Measurements from ENCODE around the gene HKDC1. TPM values are rescaled to one million over a fixed set of nuclear protein-coding genes. Genes with fewer than 3 reads are reported as not detected.

HKDC1 gene
- total and polyA plus RNA-seq, 8 donors: 0.10 to 5.8 (median 0.29) TPM; not detected in 1

DNA sequence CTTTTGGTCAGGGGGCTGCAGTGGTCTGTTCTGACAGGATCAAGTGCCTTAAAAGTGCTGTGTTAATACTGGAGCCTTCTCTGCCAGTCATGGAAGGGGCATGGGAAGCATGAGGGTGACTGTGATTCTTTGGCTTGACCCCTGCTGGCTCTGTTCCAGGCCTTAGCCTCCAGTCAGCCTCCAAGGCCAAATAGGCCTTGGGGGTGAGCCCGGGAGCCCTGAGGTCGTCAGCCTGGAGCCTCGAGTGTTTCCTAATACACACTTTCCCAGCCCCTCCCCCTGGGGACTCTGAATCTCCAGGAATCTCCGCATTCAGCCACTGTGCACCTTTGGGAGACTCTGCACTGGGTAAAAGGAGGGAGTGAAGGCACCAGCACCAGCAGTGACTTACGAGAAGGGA lies 10.0 kb downstream of the HKDC1 start:
- H3K9me3 ChIP-seq: no peaks in the 10 kb centered on the region
- H3K4me3 ChIP-seq: no peak overlapping the region
- no peaks in the 10 kb centered on the region for H3K27me3 ChIP-seq
- WGBS, 5 donors: 62 to 74% (median 66%) methylated on average over 4 to 5 of the region's 5 CpGs
- intact Hi-C loops (cut with DNase I; ENCODE audit: low total_unique reads): loop anchor here (10.0 kb wide), 1 partner anchor 285 kb away; no protein-coding TSS in a partner anchor
- H3K36me3 ChIP-seq: no peaks in the 10 kb centered on the region
- H3K27ac ChIP-seq: peak overlapping the region in 3 of 5 donors; percentile 71 to 77 (median 71)
- H3K4me1 ChIP-seq: peaks cover 0 to 15% (median 11%) of the 10 kb centered on the region in 4 donors
- TF ChIP-seq POLR2AphosphoS5 (IDR thresholded peaks at IDR 0.05): no peak
- TF ChIP-seq, protein P1, sequence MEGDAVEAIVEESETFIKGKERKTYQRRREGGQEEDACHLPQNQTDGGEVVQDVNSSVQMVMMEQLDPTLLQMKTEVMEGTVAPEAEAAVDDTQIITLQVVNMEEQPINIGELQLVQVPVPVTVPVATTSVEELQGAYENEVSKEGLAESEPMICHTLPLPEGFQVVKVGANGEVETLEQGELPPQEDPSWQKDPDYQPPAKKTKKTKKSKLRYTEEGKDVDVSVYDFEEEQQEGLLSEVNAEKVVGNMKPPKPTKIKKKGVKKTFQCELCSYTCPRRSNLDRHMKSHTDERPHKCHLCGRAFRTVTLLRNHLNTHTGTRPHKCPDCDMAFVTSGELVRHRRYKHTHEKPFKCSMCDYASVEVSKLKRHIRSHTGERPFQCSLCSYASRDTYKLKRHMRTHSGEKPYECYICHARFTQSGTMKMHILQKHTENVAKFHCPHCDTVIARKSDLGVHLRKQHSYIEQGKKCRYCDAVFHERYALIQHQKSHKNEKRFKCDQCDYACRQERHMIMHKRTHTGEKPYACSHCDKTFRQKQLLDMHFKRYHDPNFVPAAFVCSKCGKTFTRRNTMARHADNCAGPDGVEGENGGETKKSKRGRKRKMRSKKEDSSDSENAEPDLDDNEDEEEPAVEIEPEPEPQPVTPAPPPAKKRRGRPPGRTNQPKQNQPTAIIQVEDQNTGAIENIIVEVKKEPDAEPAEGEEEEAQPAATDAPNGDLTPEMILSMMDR (IDR thresholded peaks at IDR 0.05): no peak
- TF ChIP-seq EP300 (IDR thresholded peaks at IDR 0.05): no peak
- TF ChIP-seq POLR2A (IDR thresholded peaks at IDR 0.05): no peak
- DNase-seq: no peak

DNA sequence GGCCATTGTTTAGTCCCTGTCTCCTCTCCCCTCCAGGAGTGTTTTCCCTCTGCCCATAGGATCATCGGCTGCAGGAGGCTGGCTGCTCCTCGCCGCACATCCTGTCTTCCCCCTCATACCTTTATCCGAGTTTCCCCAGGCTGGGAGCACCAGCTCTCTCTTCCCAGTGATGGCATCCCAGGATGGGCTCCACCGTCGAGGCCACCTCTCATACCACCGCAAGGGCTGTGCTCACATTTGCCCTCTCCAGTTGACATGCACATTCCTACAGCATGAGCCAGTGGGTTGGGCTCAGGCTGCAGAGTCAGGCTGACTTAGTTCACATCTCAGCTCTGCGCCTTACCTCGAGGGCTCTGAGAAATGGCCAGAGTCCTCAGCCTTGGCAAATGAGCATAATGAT lies 12.1 kb downstream of the HKDC1 start:
- TF ChIP-seq POLR2A (IDR thresholded peaks at IDR 0.05) (no peak), EP300 (IDR thresholded peaks at IDR 0.05) (no peak), POLR2AphosphoS5 (IDR thresholded peaks at IDR 0.05) (no peak)
- TF ChIP-seq, protein P1 (IDR thresholded peaks at IDR 0.05): no peak
- no peak overlapping the region for H3K4me3 ChIP-seq
- no peaks in the 10 kb centered on the region for H3K9me3 ChIP-seq
- WGBS, 5 donors: 62 to 75% (median 69%) methylated on average over 9 of the region's 9 CpGs
- no peak overlapping the region for H3K27ac ChIP-seq
- DNase-seq: peak in 1 of 2 donors; percentile 56
- H3K4me1 ChIP-seq: peaks cover 0 to 15% (median 11%) of the 10 kb centered on the region in 4 donors
- no peaks in the 10 kb centered on the region for H3K36me3 ChIP-seq
- intact Hi-C loops (cut with DNase I; ENCODE audit: low total_unique reads): loop anchor here (10.0 kb wide), 1 partner anchor 283 kb away; no protein-coding TSS in a partner anchor
- no peaks in the 10 kb centered on the region for H3K27me3 ChIP-seq

DNA sequence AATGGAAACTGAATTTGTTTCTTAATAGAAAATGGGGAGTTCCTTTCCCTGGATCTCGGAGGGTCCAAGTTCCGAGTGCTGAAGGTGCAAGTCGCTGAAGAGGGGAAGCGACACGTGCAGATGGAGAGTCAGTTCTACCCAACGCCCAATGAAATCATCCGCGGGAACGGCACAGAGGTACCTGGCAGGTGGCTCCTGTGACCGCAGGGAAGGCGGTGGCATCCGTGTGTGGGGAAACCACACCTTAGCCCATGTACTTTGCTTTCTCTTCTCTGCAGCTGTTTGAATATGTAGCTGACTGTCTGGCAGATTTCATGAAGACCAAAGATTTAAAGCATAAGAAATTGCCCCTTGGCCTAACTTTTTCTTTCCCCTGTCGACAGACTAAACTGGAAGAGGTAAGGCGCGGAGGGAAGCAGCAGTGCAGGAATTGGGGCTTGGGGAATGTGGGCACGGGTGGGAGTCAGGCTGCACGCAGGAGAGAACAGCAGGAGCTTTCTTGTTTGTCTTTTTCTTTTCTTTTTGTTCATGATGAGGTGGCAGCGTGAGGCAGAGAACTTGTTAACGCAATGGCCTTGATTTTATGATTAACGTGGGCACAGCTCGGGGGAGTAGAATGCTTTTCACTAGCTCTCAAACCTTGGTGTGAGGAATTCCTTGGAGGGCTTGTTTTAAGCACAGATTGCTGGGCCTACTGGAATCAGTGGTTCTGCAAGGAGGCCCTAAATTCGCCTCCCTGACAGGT lies 12.8 kb downstream of the HKDC1 start:
- H3K27ac ChIP-seq: no peak overlapping the region
- no peaks in the 10 kb centered on the region for H3K9me3 ChIP-seq
- no peaks in the 10 kb centered on the region for H3K27me3 ChIP-seq
- no peak overlapping the region for H3K4me3 ChIP-seq
- TF ChIP-seq EP300 (IDR thresholded peaks at IDR 0.05): no peak
- TF ChIP-seq POLR2AphosphoS5 (IDR thresholded peaks at IDR 0.05): no peak
- TF ChIP-seq, protein P1 (IDR thresholded peaks at IDR 0.05): no peak
- TF ChIP-seq POLR2A (IDR thresholded peaks at IDR 0.05): no peak
- intact Hi-C loops (cut with DNase I; ENCODE audit: low total_unique reads): loop anchor here (10.0 kb wide), 1 partner anchor 282 kb away; no protein-coding TSS in a partner anchor
- peaks cover 0 to 21% (median 12%) of the 10 kb centered on the region in 4 donors for H3K4me1 ChIP-seq
- no peaks in the 10 kb centered on the region for H3K36me3 ChIP-seq
- DNase-seq: peak in 1 of 2 donors; percentile 51
- 74 to 86% (median 80%) methylated on average over 22 of the region's 22 CpGs for WGBS, 5 donors

DNA sequence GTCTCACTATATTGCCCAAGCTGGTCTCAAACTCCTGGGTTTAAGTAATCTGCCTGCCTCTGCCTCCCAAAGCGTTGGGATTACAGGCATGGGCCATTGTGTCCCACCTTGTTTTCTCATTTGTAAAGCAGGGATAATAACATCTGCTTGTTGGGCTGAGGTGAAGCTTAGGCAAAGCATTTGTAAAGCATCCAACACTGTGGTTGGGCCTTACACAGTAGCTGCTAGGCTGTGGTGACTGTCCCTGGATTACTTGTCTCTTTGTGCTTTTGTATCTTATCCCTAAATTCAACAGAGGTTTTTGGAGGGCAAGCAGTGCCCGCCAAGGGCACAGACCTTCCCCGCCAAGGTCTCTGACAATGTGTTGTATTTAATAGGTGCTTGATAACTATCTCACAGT lies 14.3 kb downstream of the HKDC1 start:
- intact Hi-C loops (cut with DNase I; ENCODE audit: low total_unique reads): loop anchor here (10.0 kb wide), 1 partner anchor 280 kb away; no protein-coding TSS in a partner anchor
- Histone ChIP-seq H3K36me3 (no peaks in the 10 kb centered on the region), H3K9me3 (no peaks in the 10 kb centered on the region), H3K27me3 (no peaks in the 10 kb centered on the region), H3K4me3 (no peak overlapping the region), H3K4me1 (peaks cover 0 to 22% (median 9%) of the 10 kb centered on the region in 4 donors), H3K27ac (no peak overlapping the region)
- no peak for DNase-seq
- TF ChIP-seq EP300 (IDR thresholded peaks at IDR 0.05): no peak
- WGBS, 5 donors: 92 to 97% (median 96%) methylated on average over 3 of the region's 3 CpGs
